GM13977 (cell line): ENCODE measurements around the gene COPS9.

ENCODE experiments used
- DNase-seq: peaks from one replicate; pipeline ENCODE4 v3.0.0; 2012; ENCODE audit warnings: low spot score
- in situ Hi-C: fragments of 300-500 bp; cut with MboI; formaldehyde crosslinking; loops from one replicate; pipeline ENCODE4 v1.12.0; 2022; ENCODE audit warnings: low sequenced_read_pairs, low pct_unique_long_range_greater_than_20kb, mixed read lengths, inconsistent platforms; ENCODE audit not compliant: unreplicated experiment
- TF ChIP-seq, protein P1 (sequence below): IDR thresholded peaks from 2 replicates; pipeline ENCODE4 v1.5.1; 2012; ENCODE audit warnings: mild to moderate bottlenecking, control low read depth; ENCODE audit not compliant: insufficient read depth; ENCODE audit errors: extremely low read depth, missing control alignments

The COPS9 gene

DNA sequence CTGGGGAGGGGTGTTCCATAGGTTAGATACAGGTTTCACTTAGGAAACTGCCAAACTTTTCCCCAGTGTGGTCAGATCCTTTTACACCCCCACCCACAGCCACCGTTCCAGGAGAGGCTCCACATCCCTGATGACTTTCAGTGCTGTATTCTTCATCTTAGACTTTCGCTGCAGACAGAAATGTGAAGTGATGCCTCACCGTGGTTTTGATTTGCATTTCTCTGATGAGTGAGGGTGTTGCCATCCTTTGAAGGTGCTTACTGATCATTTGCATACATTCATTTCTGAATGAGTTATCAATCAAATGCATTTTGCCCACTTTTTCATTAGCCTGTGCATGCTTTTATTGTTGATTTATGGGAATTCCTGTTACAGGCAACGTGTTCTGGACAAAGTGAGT is 14.9 kb downstream of the COPS9 start:
- no peak for DNase-seq
- in situ Hi-C loops, result no loop called here
- TF ChIP-seq, protein P1, sequence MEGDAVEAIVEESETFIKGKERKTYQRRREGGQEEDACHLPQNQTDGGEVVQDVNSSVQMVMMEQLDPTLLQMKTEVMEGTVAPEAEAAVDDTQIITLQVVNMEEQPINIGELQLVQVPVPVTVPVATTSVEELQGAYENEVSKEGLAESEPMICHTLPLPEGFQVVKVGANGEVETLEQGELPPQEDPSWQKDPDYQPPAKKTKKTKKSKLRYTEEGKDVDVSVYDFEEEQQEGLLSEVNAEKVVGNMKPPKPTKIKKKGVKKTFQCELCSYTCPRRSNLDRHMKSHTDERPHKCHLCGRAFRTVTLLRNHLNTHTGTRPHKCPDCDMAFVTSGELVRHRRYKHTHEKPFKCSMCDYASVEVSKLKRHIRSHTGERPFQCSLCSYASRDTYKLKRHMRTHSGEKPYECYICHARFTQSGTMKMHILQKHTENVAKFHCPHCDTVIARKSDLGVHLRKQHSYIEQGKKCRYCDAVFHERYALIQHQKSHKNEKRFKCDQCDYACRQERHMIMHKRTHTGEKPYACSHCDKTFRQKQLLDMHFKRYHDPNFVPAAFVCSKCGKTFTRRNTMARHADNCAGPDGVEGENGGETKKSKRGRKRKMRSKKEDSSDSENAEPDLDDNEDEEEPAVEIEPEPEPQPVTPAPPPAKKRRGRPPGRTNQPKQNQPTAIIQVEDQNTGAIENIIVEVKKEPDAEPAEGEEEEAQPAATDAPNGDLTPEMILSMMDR, result no peak

DNA sequence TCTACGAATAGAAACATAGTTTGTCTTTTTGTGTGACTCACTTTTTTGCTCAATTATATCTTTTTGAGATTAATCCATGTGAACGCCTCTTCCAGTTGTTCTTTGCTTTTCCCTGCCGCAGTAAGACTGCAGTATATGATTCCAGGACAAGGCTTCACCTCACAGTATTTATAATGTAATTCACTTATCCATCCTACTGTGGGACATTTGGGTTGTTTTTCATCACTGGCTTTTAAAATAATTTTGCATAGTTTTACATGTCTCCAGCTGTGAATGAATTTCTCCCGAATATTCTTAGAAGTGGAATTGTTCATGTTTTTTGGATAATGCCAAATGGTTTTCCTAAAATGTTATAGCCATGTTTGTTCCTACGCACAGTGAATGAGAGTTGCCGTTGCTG is 21.9 kb downstream of the COPS9 start:
- DNase-seq, result no peak

DNA sequence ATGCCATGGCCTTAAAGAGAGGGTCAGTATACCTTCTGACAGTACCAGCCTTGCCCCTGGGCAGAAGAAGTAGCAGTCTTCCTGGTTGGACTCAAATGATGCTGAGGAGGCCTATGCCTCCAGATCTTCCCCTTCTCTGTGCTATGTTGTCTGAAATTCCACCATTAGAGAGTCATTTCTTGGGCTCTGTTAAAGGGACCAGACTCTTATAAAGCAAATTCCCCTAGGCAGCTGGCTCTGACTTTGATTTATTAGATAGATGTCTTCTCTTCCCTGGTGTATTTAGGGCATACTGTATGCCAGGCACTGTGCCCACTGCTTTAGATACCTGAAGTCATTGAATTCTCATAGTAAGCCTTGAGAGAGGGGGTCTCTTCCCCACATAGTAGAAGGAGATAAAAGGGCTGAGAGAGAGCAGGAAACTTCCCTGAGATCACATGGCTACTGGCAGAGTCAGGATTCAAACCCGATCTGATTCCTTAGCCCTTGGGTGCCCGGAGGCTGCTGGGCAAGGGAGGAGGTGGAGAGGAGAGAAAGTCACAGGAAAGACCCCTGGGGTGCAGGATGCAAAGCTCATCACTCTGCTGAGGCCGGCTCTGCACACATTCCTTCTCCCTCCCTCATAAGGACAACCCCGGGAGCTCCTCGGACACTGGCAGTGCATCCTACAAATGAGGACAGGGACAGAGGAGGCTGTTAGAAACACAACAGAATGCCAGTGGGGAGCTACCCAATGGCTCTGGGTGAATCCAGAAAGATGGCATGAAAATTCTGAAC is 23.0 kb downstream of the COPS9 start:
- TF ChIP-seq, protein P1, result no peak
- in situ Hi-C loops, result no loop called here
- DNase-seq, result no peak

More for the DNA sequence above, 21.9 kb downstream of the COPS9 start:
- in situ Hi-C loops, result no loop called here
- TF ChIP-seq, protein P1, result no peak

DNA sequence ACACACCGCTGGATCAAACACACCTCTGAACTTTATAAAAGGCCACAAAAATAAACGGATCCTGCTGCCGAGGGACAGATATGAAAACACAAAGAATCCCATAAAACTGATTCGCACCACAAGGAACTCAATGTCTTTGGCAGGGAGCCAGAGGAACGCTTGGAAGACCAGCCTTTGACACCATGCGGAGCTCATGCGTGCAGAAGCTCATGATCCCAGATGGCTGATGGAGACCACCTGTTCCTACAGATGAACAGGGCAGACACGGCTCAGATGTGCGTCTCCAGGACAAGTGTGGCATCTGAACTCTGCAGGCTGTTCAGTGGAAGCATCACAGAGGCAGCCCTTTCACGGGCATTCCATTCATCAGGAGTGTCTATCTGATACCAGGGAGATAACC is 24.9 kb downstream of the COPS9 start:
- no peak for DNase-seq
- in situ Hi-C loops, result no loop called here
- TF ChIP-seq, protein P1, result no peak

DNA sequence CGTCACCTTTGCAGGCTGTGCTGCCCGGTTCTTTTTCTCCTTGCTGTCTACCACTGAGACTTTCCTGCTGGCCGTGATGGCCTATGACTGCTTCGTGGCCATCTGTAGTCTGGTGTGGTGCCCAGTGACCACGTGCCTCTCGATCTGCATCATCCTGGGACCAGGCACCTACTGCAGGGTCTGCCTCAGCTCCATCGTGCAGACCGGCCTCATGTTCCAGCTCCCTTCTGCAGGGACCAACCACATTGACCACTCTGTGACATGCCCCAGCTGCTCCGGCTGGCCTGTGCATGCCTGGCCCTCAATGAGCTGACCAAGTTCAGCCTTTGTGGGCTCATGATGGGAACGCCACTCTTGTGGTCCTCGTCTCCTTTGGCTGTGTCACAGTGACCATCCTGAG is 26.7 kb downstream of the COPS9 start:
- TF ChIP-seq, protein P1, result no peak
- in situ Hi-C loops, result no loop called here
- no peak for DNase-seq

DNA sequence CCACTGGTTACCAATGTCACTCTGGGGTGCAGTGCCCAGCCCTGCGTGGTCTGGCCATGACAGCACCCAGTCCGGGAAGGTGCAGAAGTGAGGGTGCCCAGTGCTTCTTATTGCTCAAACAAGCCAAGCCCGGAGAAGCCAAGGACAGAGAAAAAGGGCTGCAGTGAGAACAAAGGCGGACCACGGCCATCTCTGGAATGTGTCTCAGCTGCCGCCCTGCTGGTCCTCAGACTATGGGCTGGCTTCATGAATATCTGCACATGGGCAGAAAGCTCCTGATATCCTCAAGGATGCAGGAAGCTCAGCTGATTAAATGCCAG is 28.7 kb downstream of the COPS9 start:
- DNase-seq, result no peak
- TF ChIP-seq, protein P1, result no peak
- in situ Hi-C loops, result no loop called here
